HG02759 (cell line): ENCODE results near the gene GLIS1.

Source experiments
- ATAC-seq: cut with Tn5 transposase; IDR thresholded peaks from one replicate; pipeline ENCODE4 v1.9.1; 2021; ENCODE audit warnings: mild to moderate bottlenecking, moderate library complexity; ENCODE audit not compliant: unreplicated experiment

GLIS1 gene

GRCh38 chr1:53680868-53681267 is 58.1 kb downstream of the GLIS1 start:
- no peak for ATAC-seq

- no peak for ATAC-seq
Observed at GRCh38 chr1:53678938-53679825, 59.8 kb downstream of the GLIS1 start.

GRCh38 chr1:53678507-53678906 is 60.5 kb downstream of the GLIS1 start:
- no peak for ATAC-seq

GRCh38 chr1:53678046-53678445 is 60.9 kb downstream of the GLIS1 start:
- ATAC-seq, result no peak

- ATAC-seq, result no peak
Observed at GRCh38 chr1:53677486-53677885, 61.5 kb downstream of the GLIS1 start.

- no peak for ATAC-seq
Observed at GRCh38 chr1:53672785-53673184, 66.2 kb downstream of the GLIS1 start.

GRCh38 chr1:53672243-53672642 is 66.7 kb downstream of the GLIS1 start:
- no peak for ATAC-seq

GRCh38 chr1:53669621-53670191 is 69.3 kb downstream of the GLIS1 start:
- no peak for ATAC-seq

GRCh38 chr1:53666566-53666965 is 72.4 kb downstream of the GLIS1 start:
- ATAC-seq, result no peak

GRCh38 chr1:53665996-53666395 is 73.0 kb downstream of the GLIS1 start:
- ATAC-seq, result no peak

- ATAC-seq, result no peak
Observed at GRCh38 chr1:53663529-53664300, 75.2 kb downstream of the GLIS1 start.

- ATAC-seq, result no peak
Observed at GRCh38 chr1:53662951-53663350, 76.0 kb downstream of the GLIS1 start.

- ATAC-seq, result no peak
Observed at GRCh38 chr1:53662169-53662568, 76.8 kb downstream of the GLIS1 start.

- no peak for ATAC-seq
Observed at GRCh38 chr1:53661496-53661895, 77.5 kb downstream of the GLIS1 start.

GRCh38 chr1:53660666-53661065 is 78.3 kb downstream of the GLIS1 start:
- no peak for ATAC-seq

GRCh38 chr1:53659436-53659835 is 79.5 kb downstream of the GLIS1 start:
- ATAC-seq, result no peak

GRCh38 chr1:53658489-53659230 is 80.3 kb downstream of the GLIS1 start:
- no peak for ATAC-seq

GRCh38 chr1:53657891-53658396 is 81.0 kb downstream of the GLIS1 start:
- no peak for ATAC-seq

GRCh38 chr1:53657531-53657805 is 81.5 kb downstream of the GLIS1 start:
- ATAC-seq, result no peak

GRCh38 chr1:53656747-53657530 is 82.0 kb downstream of the GLIS1 start:
- ATAC-seq, result no peak
